ENCODE measurements around the gene ISLR2.

The ISLR2 gene

GRCh38 chr15:74178326-74179100 is 48.1 kb downstream of the ISLR2 start:
- no peak for DNase-seq (ENCODE audit: low spot score)

- no peak for DNase-seq (ENCODE audit: low spot score)
Measured at GRCh38 chr15:74179101-74179841, 48.9 kb downstream of the ISLR2 start.

- DNase-seq (ENCODE audit: low spot score), result no peak
Measured at GRCh38 chr15:74179983-74180880, 49.8 kb downstream of the ISLR2 start.

- DNase-seq (ENCODE audit: low spot score), result no peak
Measured at GRCh38 chr15:74180881-74181602, 50.7 kb downstream of the ISLR2 start.

- DNase-seq (ENCODE audit: low spot score), result no peak
Measured at GRCh38 chr15:74182131-74182530, 51.7 kb downstream of the ISLR2 start.

- DNase-seq (ENCODE audit: low spot score), result no peak
Measured at GRCh38 chr15:74184582-74185091, 54.3 kb downstream of the ISLR2 start.

- DNase-seq (ENCODE audit: low spot score), result no peak
Measured at GRCh38 chr15:74185710-74186348, 55.4 kb downstream of the ISLR2 start.

Data from HuH-7 (cell line).